Neuronal stem cell (in vitro differentiated cells): ENCODE results near the gene MYL10.

Experiments
- DNase-seq: peaks from one replicate; pipeline ENCODE4 v3.0.0-alpha.2; 2013; ENCODE audit warnings: low spot score
- H2AFZ ChIP-seq: one replicate; pipeline ENCODE4 v1.6.1; 2013; ENCODE audit warnings: mild to moderate bottlenecking, low read length, inconsistent platforms
- H2AK5ac ChIP-seq: 2 replicates; pipeline ENCODE4 v1.6.1; 2013; ENCODE audit warnings: low read depth, mild to moderate bottlenecking, inconsistent platforms, low read length, moderate library complexity, mixed read lengths
- H2BK120ac ChIP-seq: 2 replicates; pipeline ENCODE4 v1.6.1; 2013; ENCODE audit warnings: low read depth, mild to moderate bottlenecking, inconsistent platforms, low read length, moderate library complexity, mixed read lengths
- H2BK12ac ChIP-seq: one replicate; pipeline ENCODE4 v1.6.1; 2013; ENCODE audit warnings: low read length, inconsistent platforms
- H2BK15ac ChIP-seq: 2 replicates; pipeline ENCODE4 v1.6.1; 2013; ENCODE audit warnings: mild to moderate bottlenecking, low read length, inconsistent platforms, mixed read lengths
- H2BK5ac ChIP-seq: one replicate; pipeline ENCODE4 v1.6.1; 2013; ENCODE audit warnings: inconsistent platforms, mild to moderate bottlenecking, low read length, moderate library complexity
- H3K14ac ChIP-seq: one replicate; pipeline ENCODE4 v1.6.1; 2013; ENCODE audit warnings: low read length, inconsistent platforms
- H3K18ac ChIP-seq: 2 replicates; pipeline ENCODE4 v1.6.1; 2013; ENCODE audit warnings: low read length, inconsistent platforms
- H3K23ac ChIP-seq: 2 replicates; pipeline ENCODE4 v1.6.1; 2013; ENCODE audit warnings: low read depth, mild to moderate bottlenecking, mixed read lengths, low read length, inconsistent platforms; ENCODE audit not compliant: poor library complexity
- H3K27ac ChIP-seq: replicated peaks from 3 replicates; pipeline ENCODE4 v1.5.1; 2013; ENCODE audit warnings: low read length, inconsistent platforms
- H3K27me3 ChIP-seq, 3 experiments: 2 replicates each; pipeline ENCODE4 v1.6.1; 2013; ENCODE audit warnings: low read length in 3 of 3, mild to moderate bottlenecking in 2 of 3, inconsistent platforms in 1 of 3, low read depth in 1 of 3, mixed read lengths in 1 of 3, moderate library complexity in 1 of 3; ENCODE audit not compliant: control insufficient read depth in 3 of 3, insufficient read depth in 3 of 3
- H3K36me3 ChIP-seq, 2 donors: replicated peaks in 1 of 2; 2 replicates each; pipeline ENCODE4 v1.6.1; 2013; ENCODE audit warnings: low read length in 2 of 2; ENCODE audit not compliant: control insufficient read depth in 2 of 2, insufficient read depth in 2 of 2
- H3K4ac ChIP-seq: 2 replicates; pipeline ENCODE4 v1.6.1; 2013; ENCODE audit warnings: inconsistent platforms, mild to moderate bottlenecking, low read length, moderate library complexity
- H3K4me1 ChIP-seq, 2 donors: 1 replicate in 1 of 2; 2 replicates in 1 of 2; pipeline ENCODE4 v1.6.1; 2013; ENCODE audit warnings: low read length in 2 of 2, low read depth in 1 of 2; ENCODE audit not compliant: control insufficient read depth in 2 of 2, insufficient read depth in 1 of 2
- H3K4me2 ChIP-seq: one replicate; pipeline ENCODE4 v1.6.1; 2013; ENCODE audit warnings: mild to moderate bottlenecking, low read length, inconsistent platforms; ENCODE audit not compliant: insufficient read depth, poor library complexity, severe bottlenecking
- H3K4me3 ChIP-seq, 2 donors: 2 replicates each; pipeline ENCODE4 v1.5.1; 2013; ENCODE audit warnings: low read length in 2 of 2, mild to moderate bottlenecking in 2 of 2, inconsistent platforms in 1 of 2, moderate library complexity in 1 of 2
- H3K79me1 ChIP-seq: one replicate; pipeline ENCODE4 v1.6.1; 2013; ENCODE audit warnings: low read depth, mild to moderate bottlenecking, inconsistent platforms, low read length, moderate library complexity
- H3K9ac ChIP-seq: one replicate; pipeline ENCODE4 v1.6.1; 2013; ENCODE audit warnings: mild to moderate bottlenecking, low read depth, low read length, inconsistent platforms; ENCODE audit not compliant: poor library complexity
- H3K9me3 ChIP-seq, 2 donors: replicated peaks in 1 of 2; 2 replicates each; pipeline versions ENCODE3 to v1.6.1; 2013; ENCODE audit warnings: low read length in 2 of 2, mild to moderate bottlenecking in 2 of 2, inconsistent platforms in 1 of 2, low read depth in 1 of 2, mixed read lengths in 1 of 2, moderate library complexity in 1 of 2; ENCODE audit not compliant: control insufficient read depth in 2 of 2, insufficient read depth in 1 of 2
- H4K8ac ChIP-seq: one replicate; pipeline ENCODE4 v1.6.1; 2013; ENCODE audit warnings: low read depth, mild to moderate bottlenecking, inconsistent platforms, low read length, moderate library complexity
- H4K91ac ChIP-seq: one replicate; pipeline ENCODE4 v1.6.1; 2013; ENCODE audit warnings: low read length, low read depth, mild to moderate bottlenecking, inconsistent platforms; ENCODE audit not compliant: poor library complexity
- WGBS, 2 donors: extraction: QIAGEN DNeasy Blood & Tissue Kit; methylation state at CpG; one replicate each; pipeline ENCODE4 v1.1.7; 2013; ENCODE audit warnings: missing lambda C conversion rate in 2 of 2, mixed read lengths in 1 of 2; ENCODE audit not compliant: insufficient read length in 2 of 2, insufficient replicate concordance in 1 of 2; ENCODE audit errors: extremely low coverage in 2 of 2; 5-methylcytosine and 5-hydroxymethylcytosine counted together

The MYL10 gene

GRCh38 chr7:101673315-101673714, 44.2 kb upstream of the MYL10 start:
- Histone ChIP-seq H3K27ac (no peak overlapping the region), H3K23ac (no peak overlapping the region), H2BK12ac (no peak overlapping the region), H3K4ac (no peak overlapping the region), H3K14ac (no peak overlapping the region), H3K36me3 (no peaks in the 10 kb centered on the region), H3K4me2 (no peak overlapping the region), H3K9ac (no peak overlapping the region), H3K18ac (no peak overlapping the region), H3K4me3 (no peak overlapping the region), H2BK120ac (no peak overlapping the region), H4K8ac (no peak overlapping the region), H4K91ac (no peak overlapping the region), H3K9me3 (peaks cover 0 to 2% of the 10 kb centered on the region in 2 donors), H2BK5ac (no peak overlapping the region), H2AFZ (no peak overlapping the region), H2AK5ac (no peak overlapping the region), H2BK15ac (no peak overlapping the region), H3K27me3 (no peaks in the 10 kb centered on the region), H3K79me1 (no peaks in the 10 kb centered on the region), H3K4me1 (no peaks in the 10 kb centered on the region)
- no peak for DNase-seq

- Histone ChIP-seq H2BK5ac (no peak overlapping the region), H3K27me3 (no peaks in the 10 kb centered on the region), H3K4me2 (no peak overlapping the region), H2BK120ac (no peak overlapping the region), H3K14ac (no peak overlapping the region), H3K9ac (no peak overlapping the region), H3K18ac (no peak overlapping the region), H2BK12ac (no peak overlapping the region), H3K9me3 (peaks cover 0 to 4% of the 10 kb centered on the region in 2 donors), H3K4ac (no peak overlapping the region), H3K23ac (no peak overlapping the region), H3K4me1 (no peaks in the 10 kb centered on the region), H3K79me1 (no peaks in the 10 kb centered on the region), H2AK5ac (no peak overlapping the region), H3K4me3 (no peak overlapping the region), H2AFZ (no peak overlapping the region), H4K8ac (no peak overlapping the region), H3K27ac (no peak overlapping the region), H3K36me3 (no peaks in the 10 kb centered on the region), H2BK15ac (no peak overlapping the region), H4K91ac (no peak overlapping the region)
- DNase-seq, result no peak
- no CpG with 5 or more reads among the region's 12 CpGs for WGBS, 2 donors
Observed at GRCh38 chr7:101671371-101672356, 42.6 kb upstream of the MYL10 start.

GRCh38 chr7:101669307-101669706, 40.2 kb upstream of the MYL10 start:
- Histone ChIP-seq H3K79me1 (no peaks in the 10 kb centered on the region), H3K4me2 (no peak overlapping the region), H3K27me3 (no peaks in the 10 kb centered on the region), H2BK12ac (no peak overlapping the region), H3K4me3 (no peak overlapping the region), H3K9ac (no peak overlapping the region), H4K8ac (no peak overlapping the region), H3K4ac (no peak overlapping the region), H3K18ac (no peak overlapping the region), H2AFZ (no peak overlapping the region), H2BK120ac (no peak overlapping the region), H3K4me1 (peaks cover 0 to 2% of the 10 kb centered on the region in 2 donors), H2BK5ac (no peak overlapping the region), H3K27ac (no peak overlapping the region), H2AK5ac (no peak overlapping the region), H2BK15ac (no peak overlapping the region), H3K36me3 (no peaks in the 10 kb centered on the region), H3K23ac (no peak overlapping the region), H3K9me3 (peaks cover 0 to 4% of the 10 kb centered on the region in 2 donors), H4K91ac (no peak overlapping the region), H3K14ac (no peak overlapping the region)
- no peak for DNase-seq
- WGBS, 2 donors, result no CpG with 5 or more reads among the region's 1 CpG

- H3K27me3 ChIP-seq, result no peaks in the 10 kb centered on the region
- H2AK5ac ChIP-seq, result peak overlapping the region; percentile 25
- no peak overlapping the region for H2BK120ac ChIP-seq
- no peak overlapping the region for H2AFZ ChIP-seq
- H2BK12ac ChIP-seq, result no peak overlapping the region
- H2BK15ac ChIP-seq, result no peak overlapping the region
- no peak overlapping the region for H3K4ac ChIP-seq
- H3K4me3 ChIP-seq, result no peak overlapping the region
- no peak overlapping the region for H3K18ac ChIP-seq
- H3K23ac ChIP-seq, result no peak overlapping the region
- no peak for DNase-seq
- no peak overlapping the region for H3K4me2 ChIP-seq
- H4K8ac ChIP-seq, result no peak overlapping the region
- no peak overlapping the region for H4K91ac ChIP-seq
- no peak overlapping the region for H3K9ac ChIP-seq
- no peak overlapping the region for H2BK5ac ChIP-seq
- peaks cover 0 to 4% of the 10 kb centered on the region in 2 donors for H3K9me3 ChIP-seq
- no peaks in the 10 kb centered on the region for H3K36me3 ChIP-seq
- peaks cover 0 to 2% of the 10 kb centered on the region in 2 donors for H3K4me1 ChIP-seq
- WGBS, 2 donors, result no CpG with 5 or more reads among the region's 2 CpGs
- H3K14ac ChIP-seq, result no peak overlapping the region
- no peak overlapping the region for H3K27ac ChIP-seq
- no peaks in the 10 kb centered on the region for H3K79me1 ChIP-seq
Observed at GRCh38 chr7:101668726-101669125, 39.6 kb upstream of the MYL10 start.
